ENCODE results near the gene INTS2.

INTS2 gene

DNA sequence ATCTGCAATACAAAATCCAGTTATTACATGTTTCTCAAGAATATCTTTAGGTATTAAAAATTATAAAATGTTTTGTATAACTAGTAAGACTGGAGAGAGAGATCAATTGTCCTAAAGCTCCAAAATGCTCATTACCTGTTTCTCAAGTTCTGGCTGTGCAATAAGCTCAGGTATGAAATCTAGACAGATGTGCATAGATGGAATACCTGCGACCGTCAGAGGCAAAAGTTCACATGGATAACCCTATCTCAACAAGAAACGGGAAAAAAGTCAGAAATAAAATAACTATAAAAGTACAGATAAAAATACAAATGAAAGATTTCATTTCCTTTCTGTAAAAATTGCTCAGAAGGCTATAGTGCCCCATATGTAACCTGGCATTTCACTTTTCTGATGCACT lies 58.6 kb downstream of the INTS2 start:
- H3K9me2 ChIP-seq (replicated peaks; ENCODE audit: insufficient read depth, low read length) = no peaks in the 10 kb centered on the region
- peaks cover 17% of the 10 kb centered on the region; the same call in 1 of the 2 replicates for H3F3A ChIP-seq (ENCODE audit: insufficient read depth)
- H3K79me2 ChIP-seq (ENCODE audit: insufficient read depth, low read length) = no peaks in the 10 kb centered on the region
- H3K4me3 ChIP-seq (ENCODE audit: insufficient read depth, low read length, poor library complexity, severe bottlenecking) = no peak overlapping the region
- H2AFZ ChIP-seq (ENCODE audit: low read depth, low read length, severe bottlenecking) = no peak overlapping the region
- no peaks in the 10 kb centered on the region for H3K9me3 ChIP-seq (ENCODE audit: insufficient read depth, low read length)
- no peak for TF ChIP-seq EZH2phosphoT487 (conservative IDR thresholded peaks at IDR 0.05; ENCODE audit: low read length)
- TF ChIP-seq, protein P1, sequence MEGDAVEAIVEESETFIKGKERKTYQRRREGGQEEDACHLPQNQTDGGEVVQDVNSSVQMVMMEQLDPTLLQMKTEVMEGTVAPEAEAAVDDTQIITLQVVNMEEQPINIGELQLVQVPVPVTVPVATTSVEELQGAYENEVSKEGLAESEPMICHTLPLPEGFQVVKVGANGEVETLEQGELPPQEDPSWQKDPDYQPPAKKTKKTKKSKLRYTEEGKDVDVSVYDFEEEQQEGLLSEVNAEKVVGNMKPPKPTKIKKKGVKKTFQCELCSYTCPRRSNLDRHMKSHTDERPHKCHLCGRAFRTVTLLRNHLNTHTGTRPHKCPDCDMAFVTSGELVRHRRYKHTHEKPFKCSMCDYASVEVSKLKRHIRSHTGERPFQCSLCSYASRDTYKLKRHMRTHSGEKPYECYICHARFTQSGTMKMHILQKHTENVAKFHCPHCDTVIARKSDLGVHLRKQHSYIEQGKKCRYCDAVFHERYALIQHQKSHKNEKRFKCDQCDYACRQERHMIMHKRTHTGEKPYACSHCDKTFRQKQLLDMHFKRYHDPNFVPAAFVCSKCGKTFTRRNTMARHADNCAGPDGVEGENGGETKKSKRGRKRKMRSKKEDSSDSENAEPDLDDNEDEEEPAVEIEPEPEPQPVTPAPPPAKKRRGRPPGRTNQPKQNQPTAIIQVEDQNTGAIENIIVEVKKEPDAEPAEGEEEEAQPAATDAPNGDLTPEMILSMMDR (IDR thresholded peaks at IDR 0.05; ENCODE audit: insufficient read depth, low read length, poor library complexity, severe bottlenecking) = no peak
- H4K20me1 ChIP-seq (ENCODE audit: low read depth, low read length) = no peaks in the 10 kb centered on the region; the same call in 1 of the 2 replicates
- H3K36me3 ChIP-seq (ENCODE audit: low read length) = peaks cover 32% of the 10 kb centered on the region; the same call in 1 of the 2 replicates
- H3K27me3 ChIP-seq (ENCODE audit: low read length) = no peaks in the 10 kb centered on the region
- H3K4me2 ChIP-seq (ENCODE audit: low read depth, low read length, poor library complexity, severe bottlenecking) = no peak overlapping the region
- no peak overlapping the region for H3K27ac ChIP-seq (ENCODE audit: low read depth, low read length)
- H3K9ac ChIP-seq (ENCODE audit: low read length) = no peak overlapping the region

DNA sequence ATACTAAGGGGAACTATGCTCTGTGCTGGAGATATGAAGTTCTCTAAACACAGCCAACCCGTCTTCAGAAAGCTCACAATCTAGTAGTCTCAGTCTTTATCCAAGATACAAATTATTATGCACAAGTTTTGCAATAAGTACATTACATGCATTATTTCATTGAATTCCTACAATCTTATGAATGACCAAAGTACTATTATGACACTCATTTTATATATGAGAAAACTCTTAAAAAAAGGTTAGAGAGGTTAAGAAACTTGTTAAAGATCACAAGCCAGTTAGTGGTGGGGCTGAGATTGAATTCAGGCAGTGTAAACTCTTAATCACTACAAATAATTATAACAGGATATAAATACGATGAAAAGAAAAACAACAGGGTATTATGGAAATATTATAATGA lies 59.7 kb downstream of the INTS2 start:
- Histone ChIP-seq H3K27ac (ENCODE audit: low read depth, low read length) (no peak overlapping the region), H3K36me3 (ENCODE audit: low read length) (peaks cover 32% of the 10 kb centered on the region; the same call in 1 of the 2 replicates)

DNA sequence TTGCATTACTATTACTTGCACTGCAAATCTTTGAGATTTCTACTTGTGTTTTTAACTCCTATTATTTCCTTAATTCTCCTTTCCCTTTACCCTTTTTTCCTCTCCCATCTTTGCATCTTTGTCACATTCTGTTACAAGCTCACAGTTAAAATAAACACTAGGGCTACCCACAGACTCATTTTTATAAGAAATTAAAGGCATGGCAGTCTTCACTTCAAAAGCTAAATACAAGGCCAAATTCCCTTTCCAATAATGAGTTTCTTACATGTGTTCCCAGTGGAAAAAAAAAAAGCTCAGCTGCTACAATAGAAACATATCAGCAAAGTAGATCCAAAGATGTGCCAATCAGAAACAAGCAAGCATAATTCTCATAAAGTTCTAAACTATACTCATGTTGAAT lies 60.7 kb downstream of the INTS2 start:
- H3F3A ChIP-seq (ENCODE audit: insufficient read depth) = peaks cover 17% of the 10 kb centered on the region; the same call in 1 of the 2 replicates
- H3K36me3 ChIP-seq (ENCODE audit: low read length) = peaks cover 30% of the 10 kb centered on the region; the same call in 1 of the 2 replicates
- no peaks in the 10 kb centered on the region for H3K27me3 ChIP-seq (ENCODE audit: low read length)
- H3K9ac ChIP-seq (ENCODE audit: low read length) = no peak overlapping the region
- H3K4me2 ChIP-seq (ENCODE audit: low read depth, low read length, poor library complexity, severe bottlenecking) = no peak overlapping the region
- H2AFZ ChIP-seq (ENCODE audit: low read depth, low read length, severe bottlenecking) = no peak overlapping the region
- H3K79me2 ChIP-seq (ENCODE audit: insufficient read depth, low read length) = peaks cover 12% of the 10 kb centered on the region
- H3K9me2 ChIP-seq (replicated peaks; ENCODE audit: insufficient read depth, low read length) = no peaks in the 10 kb centered on the region
- no peak overlapping the region for H3K4me3 ChIP-seq (ENCODE audit: insufficient read depth, low read length, poor library complexity, severe bottlenecking)
- TF ChIP-seq EZH2phosphoT487 (conservative IDR thresholded peaks at IDR 0.05; ENCODE audit: low read length) = no peak
- TF ChIP-seq, protein P1 (IDR thresholded peaks at IDR 0.05; ENCODE audit: insufficient read depth, low read length, poor library complexity, severe bottlenecking) = no peak
- H3K9me3 ChIP-seq (ENCODE audit: insufficient read depth, low read length) = no peaks in the 10 kb centered on the region
- H3K27ac ChIP-seq (ENCODE audit: low read depth, low read length) = no peak overlapping the region
- no peaks in the 10 kb centered on the region; the same call in 1 of the 2 replicates for H4K20me1 ChIP-seq (ENCODE audit: low read depth, low read length)

More for the DNA sequence above, 59.7 kb downstream of the INTS2 start:
- Histone ChIP-seq H2AFZ (ENCODE audit: low read depth, low read length, severe bottlenecking) (no peak overlapping the region), H3K79me2 (ENCODE audit: insufficient read depth, low read length) (peaks cover 1% of the 10 kb centered on the region; the same call in 1 of the 2 replicates), H3F3A (ENCODE audit: insufficient read depth) (peaks cover 17% of the 10 kb centered on the region; the same call in 1 of the 2 replicates), H4K20me1 (ENCODE audit: low read depth, low read length) (no peaks in the 10 kb centered on the region; the same call in 1 of the 2 replicates), H3K9me2 (replicated peaks; ENCODE audit: insufficient read depth, low read length) (no peaks in the 10 kb centered on the region), H3K9ac (ENCODE audit: low read length) (no peak overlapping the region), H3K27me3 (ENCODE audit: low read length) (no peaks in the 10 kb centered on the region), H3K4me3 (ENCODE audit: insufficient read depth, low read length, poor library complexity, severe bottlenecking) (no peak overlapping the region), H3K9me3 (ENCODE audit: insufficient read depth, low read length) (no peaks in the 10 kb centered on the region), H3K4me2 (ENCODE audit: low read depth, low read length, poor library complexity, severe bottlenecking) (no peak overlapping the region)
- TF ChIP-seq EZH2phosphoT487 (conservative IDR thresholded peaks at IDR 0.05; ENCODE audit: low read length) = no peak
- TF ChIP-seq, protein P1 (IDR thresholded peaks at IDR 0.05; ENCODE audit: insufficient read depth, low read length, poor library complexity, severe bottlenecking) = no peak
